Measurements from ENCODE around the gene MYO15B. TPM values are rescaled to one million over a fixed set of nuclear protein-coding genes. Genes with fewer than 3 reads are reported as not detected.

The MYO15B gene
- total and polyA plus RNA-seq, 2 donors (not counting 1 experiment from before 2014, with no cell fraction given): 452 to 1,019 TPM

- no peaks in the 10 kb centered on the region for H3K4me1 ChIP-seq (ENCODE audit: control insufficient read depth in 2 of 2, insufficient read depth in 2 of 2, low read length in 2 of 2)
- H3K4me3 ChIP-seq (ENCODE audit: control extremely low read depth in 1 of 5, extremely low read depth in 1 of 5, insufficient read depth in 1 of 5, low read depth in 2 of 5, low read length in 4 of 5): no peak overlapping the region
- Mint-ChIP-seq H3K4me3 (no peak overlapping the region), H3K27me3 (no peaks in the 10 kb centered on the region), H3K9me3 (ENCODE audit: insufficient read depth) (no peaks in the 10 kb centered on the region), H3K27ac (no peak overlapping the region), H3K4me1 (no peaks in the 10 kb centered on the region)
- no peak overlapping the region for H2AFZ ChIP-seq (ENCODE audit: insufficient read depth, low read depth, low read length, poor library complexity, severe bottlenecking)
- H3K79me2 ChIP-seq (ENCODE audit: control insufficient read depth, insufficient read depth, low read length): no peaks in the 10 kb centered on the region
- DNase-seq (no peak), ATAC-seq (ENCODE audit: low read depth) (no peak)
- no peaks in the 10 kb centered on the region for H3K27me3 ChIP-seq (replicated peaks in 1 of 4; ENCODE audit: control extremely low read depth in 1 of 4, control insufficient read depth in 3 of 4, insufficient read depth in 4 of 4, low read length in 3 of 4)
- WGBS (ENCODE audit: insufficient coverage): 97% methylated on average over 7 of the region's 8 CpGs
- intact Hi-C loops (cut with micrococcal nuclease): no loop called here
- CTCF ChIA-PET: interaction anchor here (0.6 to 1.4 kb wide), 2 partner anchors 11 to 37 kb away, joined by 3 to 4 read pairs; no protein-coding TSS in a partner anchor
- no peak overlapping the region for H3K4me2 ChIP-seq (replicated peaks; ENCODE audit: low read depth, low read length, poor library complexity, severe bottlenecking)
- H3K27ac ChIP-seq (ENCODE audit: low read length in 2 of 2): no peak overlapping the region
- POLR2A ChIA-PET: no interaction called here
- H4K20me1 ChIP-seq (ENCODE audit: control insufficient read depth, insufficient read depth, low read length, poor library complexity, severe bottlenecking): no peaks in the 10 kb centered on the region
- TF ChIP-seq CTCF (IDR thresholded peaks at IDR 0.05): no peak
- TF ChIP-seq EZH2 (IDR thresholded peaks at IDR 0.05; ENCODE audit: borderline replicate concordance, insufficient read depth, low read depth, low read length, poor library complexity, severe bottlenecking): no peak
- H3K36me3 ChIP-seq (replicated peaks in 1 of 2; ENCODE audit: control extremely low read depth in 1 of 2, control insufficient read depth in 1 of 2, extremely low read depth in 1 of 2, insufficient read depth in 2 of 2, low read length in 1 of 2): peaks cover 0 to 4% of the 10 kb centered on the region in 2 experiments
- no peaks in the 10 kb centered on the region for H3K9me3 ChIP-seq (ENCODE audit: control extremely low read depth in 1 of 3, control insufficient read depth in 2 of 3, insufficient read depth in 1 of 3, low read length in 2 of 3)
- H3K9ac ChIP-seq (ENCODE audit: low read length): no peak overlapping the region
Measured at GRCh38 chr17:75542229-75542628, 45.4 kb upstream of the MYO15B start.

DNA sequence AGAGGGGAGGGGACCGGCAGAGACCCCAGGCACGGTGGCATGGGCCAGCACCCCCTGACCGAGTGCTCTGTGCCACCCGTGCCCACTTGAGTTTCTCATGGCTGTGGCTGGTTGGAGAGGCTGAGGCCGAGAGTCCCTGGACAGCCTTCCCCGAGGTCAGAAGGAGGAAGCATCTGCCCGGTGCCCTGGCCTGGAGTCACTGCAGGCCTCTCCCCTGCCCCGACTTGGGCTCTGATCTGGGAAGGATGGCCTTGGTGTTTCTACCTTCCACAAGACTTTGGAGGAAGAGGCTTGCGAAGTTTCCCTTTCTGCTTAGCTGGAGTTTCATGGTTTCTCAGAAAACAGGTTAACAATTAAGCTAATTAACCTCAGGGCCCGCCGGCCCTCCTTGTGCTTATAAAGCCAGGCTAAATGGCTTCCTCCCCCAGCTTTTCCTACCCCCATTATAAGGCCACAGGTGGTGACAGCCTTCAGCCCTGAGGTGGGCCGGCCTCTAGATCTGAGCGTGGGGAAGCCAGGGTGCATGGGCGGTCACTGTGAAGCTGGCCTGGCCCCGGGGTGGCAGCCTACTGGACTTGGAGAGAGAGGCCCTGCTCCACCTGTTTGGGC, 44.8 kb upstream of the MYO15B start:
- Histone ChIP-seq H3K27ac (ENCODE audit: low read length in 2 of 2) (no peak overlapping the region), H3K9ac (ENCODE audit: low read length) (no peak overlapping the region), H3K36me3 (replicated peaks in 1 of 2; ENCODE audit: control extremely low read depth in 1 of 2, control insufficient read depth in 1 of 2, extremely low read depth in 1 of 2, insufficient read depth in 2 of 2, low read length in 1 of 2) (peaks cover 0 to 5% of the 10 kb centered on the region in 2 experiments), H3K27me3 (replicated peaks in 1 of 4; ENCODE audit: control extremely low read depth in 1 of 4, control insufficient read depth in 3 of 4, insufficient read depth in 4 of 4, low read length in 3 of 4) (no peaks in the 10 kb centered on the region), H3K4me3 (ENCODE audit: control extremely low read depth in 1 of 5, extremely low read depth in 1 of 5, insufficient read depth in 1 of 5, low read depth in 2 of 5, low read length in 4 of 5) (no peak overlapping the region), H4K20me1 (ENCODE audit: control insufficient read depth, insufficient read depth, low read length, poor library complexity, severe bottlenecking) (no peaks in the 10 kb centered on the region), H3K4me2 (replicated peaks; ENCODE audit: low read depth, low read length, poor library complexity, severe bottlenecking) (no peak overlapping the region), H3K4me1 (ENCODE audit: control insufficient read depth in 2 of 2, insufficient read depth in 2 of 2, low read length in 2 of 2) (no peaks in the 10 kb centered on the region), H3K9me3 (ENCODE audit: control extremely low read depth in 1 of 3, control insufficient read depth in 2 of 3, insufficient read depth in 1 of 3, low read length in 2 of 3) (no peaks in the 10 kb centered on the region), H3K79me2 (ENCODE audit: control insufficient read depth, insufficient read depth, low read length) (no peaks in the 10 kb centered on the region), H2AFZ (ENCODE audit: insufficient read depth, low read depth, low read length, poor library complexity, severe bottlenecking) (no peak overlapping the region)
- intact Hi-C loops (cut with micrococcal nuclease): no loop called here
- Mint-ChIP-seq H3K27ac (no peak overlapping the region), H3K9me3 (ENCODE audit: insufficient read depth) (no peaks in the 10 kb centered on the region), H3K4me3 (no peak overlapping the region), H3K4me1 (no peaks in the 10 kb centered on the region), H3K27me3 (no peaks in the 10 kb centered on the region)
- ATAC-seq (ENCODE audit: low read depth): no peak
- DNase-seq: no peak
- CTCF ChIA-PET: interaction anchor here (1.4 kb wide), 1 partner anchor 11 kb away, joined by 4 read pairs; no protein-coding TSS in a partner anchor
- whole genome bisulfite sequencing (ENCODE audit: insufficient coverage): 94% methylated on average over 14 of the region's 15 CpGs
- TF ChIP-seq EZH2 (IDR thresholded peaks at IDR 0.05; ENCODE audit: borderline replicate concordance, insufficient read depth, low read depth, low read length, poor library complexity, severe bottlenecking): no peak
- POLR2A ChIA-PET: interaction anchor here (0.5 kb wide), 1 partner anchor 130 kb away, joined by 3 read pairs; no protein-coding TSS in a partner anchor
